ENCODE results near the gene VILL. TPM values are rescaled to one million over a fixed set of nuclear protein-coding genes. Genes with fewer than 3 reads are reported as not detected.

VILL gene
- total RNA-seq, 1 experiment from 2014 or later: 52.6 TPM

DNA sequence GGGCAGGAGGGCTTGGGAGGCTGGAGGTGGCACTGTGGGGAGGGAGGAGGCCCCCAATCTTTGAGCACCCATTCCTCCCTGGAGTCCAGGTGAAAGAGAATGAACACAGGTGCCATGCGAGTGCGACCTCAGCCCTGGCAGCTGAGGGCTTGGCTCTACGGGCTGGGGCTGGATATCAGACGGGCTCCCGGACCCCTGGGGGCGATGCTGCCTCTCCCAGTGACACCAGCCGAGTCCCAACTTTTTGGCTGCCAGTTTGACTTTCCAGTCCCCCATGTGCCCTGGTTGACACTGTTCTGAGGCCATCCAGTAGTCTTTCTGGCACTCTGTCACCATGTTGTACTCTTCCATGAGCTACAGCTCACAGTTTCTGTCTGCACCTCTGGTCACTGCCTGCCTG lies 1.2 kb downstream of the VILL start:
- no peak for TF ChIP-seq CTCF (IDR thresholded peaks at IDR 0.05; ENCODE audit: unreplicated experiment)
- Mint-ChIP-seq H3K9me3 (ENCODE audit: low read depth, unreplicated experiment) (no peaks in the 10 kb centered on the region), H3K36me3 (ENCODE audit: insufficient read depth, unreplicated experiment) (peaks cover 60% of the 10 kb centered on the region), H3K4me3 (ENCODE audit: low read depth, unreplicated experiment) (peak overlapping the region; percentile 87), H3K27me3 (ENCODE audit: unreplicated experiment) (no peaks in the 10 kb centered on the region), H3K4me1 (ENCODE audit: low read depth, unreplicated experiment) (peaks cover 79% of the 10 kb centered on the region), H3K27ac (ENCODE audit: unreplicated experiment) (peak overlapping the region; percentile 85)
- CTCF ChIA-PET: interaction anchor here (1.2 to 1.8 kb wide), 2 partner anchors 12 to 17 kb away, joined by 4 to 7 read pairs; no protein-coding TSS in a partner anchor
- DNase-seq: no peak
- intact Hi-C loops (cut with micrococcal nuclease; ENCODE audit: unreplicated experiment): no loop called here
- no TSS peak for BruUV-seq (replicated peaks)

DNA sequence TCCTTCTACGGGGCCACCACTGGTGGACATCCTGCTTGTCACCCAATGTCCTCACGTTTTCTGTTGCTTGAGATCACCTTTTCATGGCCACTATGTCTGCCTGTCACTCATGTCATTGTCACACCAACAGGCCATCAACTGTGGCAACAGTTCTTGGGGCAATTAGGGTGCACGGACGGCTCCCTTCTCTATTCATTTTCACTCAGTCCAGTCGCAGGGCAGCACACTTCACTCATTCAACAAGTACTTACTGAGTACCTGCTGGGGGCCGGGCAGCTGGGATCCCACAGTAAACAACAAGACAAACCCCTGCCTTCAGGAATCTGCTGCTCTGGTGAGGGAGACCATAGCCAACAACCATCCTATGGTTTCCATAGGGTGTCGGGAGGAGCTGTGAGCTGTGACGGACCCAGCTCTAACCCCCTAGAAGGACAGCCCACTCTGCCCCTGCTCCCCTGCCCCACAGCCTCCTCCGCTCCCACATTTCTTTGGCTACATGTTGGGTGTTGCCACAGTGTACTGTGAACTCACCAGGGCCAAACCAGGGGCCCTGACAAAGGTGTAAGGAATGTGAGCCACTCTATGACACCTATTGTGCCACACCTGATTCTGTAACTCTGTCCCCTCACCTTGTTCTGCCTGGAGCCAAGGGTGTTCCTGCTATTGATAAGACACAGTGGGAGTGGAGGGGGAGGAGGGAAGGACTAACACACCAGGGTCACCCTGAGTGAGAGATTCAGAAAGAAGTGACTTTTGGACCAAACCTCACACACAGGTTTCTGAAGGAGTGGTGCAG lies 1.9 kb downstream of the VILL start:
- DNase-seq: peak; percentile 77
- intact Hi-C loops (cut with micrococcal nuclease; ENCODE audit: unreplicated experiment): no loop called here
- peaks cover 59% of the 10 kb centered on the region for H3K36me3 Mint-ChIP-seq (ENCODE audit: insufficient read depth, unreplicated experiment)
- peaks cover 80% of the 10 kb centered on the region for H3K4me1 Mint-ChIP-seq (ENCODE audit: low read depth, unreplicated experiment)
- TSS peak; percentile 97 for BruUV-seq (replicated peaks)
- peak overlapping the region; percentile 85 for H3K27ac Mint-ChIP-seq (ENCODE audit: unreplicated experiment)
- no peak for TF ChIP-seq CTCF (IDR thresholded peaks at IDR 0.05; ENCODE audit: unreplicated experiment)
- CTCF ChIA-PET: interaction anchor here (1.2 kb wide), 1 partner anchor 18 kb away, joined by 7 read pairs; no protein-coding TSS in a partner anchor
- no peaks in the 10 kb centered on the region for H3K9me3 Mint-ChIP-seq (ENCODE audit: low read depth, unreplicated experiment)
- H3K4me3 Mint-ChIP-seq (ENCODE audit: low read depth, unreplicated experiment): peak overlapping the region; percentile 87
- H3K27me3 Mint-ChIP-seq (ENCODE audit: unreplicated experiment): no peaks in the 10 kb centered on the region

DNA sequence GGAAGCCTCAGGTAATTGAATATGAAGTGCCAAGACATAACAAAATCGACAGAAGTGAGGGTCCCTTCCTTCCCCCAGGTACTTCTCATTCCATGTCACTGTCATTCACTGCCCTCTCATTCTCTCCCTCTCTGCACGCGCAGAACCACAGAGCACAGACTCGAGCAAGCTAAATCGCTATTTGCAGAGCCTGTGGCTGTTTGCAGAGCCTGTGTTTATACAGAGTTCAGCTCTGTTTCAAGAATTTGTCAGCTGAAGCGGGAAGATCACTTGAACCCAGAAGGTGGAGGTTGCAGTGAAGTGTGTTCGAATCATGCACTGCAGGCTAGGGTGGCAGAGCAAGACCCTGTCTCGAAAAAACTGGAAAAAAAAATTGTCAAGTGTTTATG lies 2.5 kb downstream of the VILL start:
- DNase-seq: no peak
- Mint-ChIP-seq H3K4me3 (ENCODE audit: low read depth, unreplicated experiment) (peak overlapping the region; percentile 87), H3K36me3 (ENCODE audit: insufficient read depth, unreplicated experiment) (peaks cover 56% of the 10 kb centered on the region), H3K27me3 (ENCODE audit: unreplicated experiment) (no peaks in the 10 kb centered on the region), H3K9me3 (ENCODE audit: low read depth, unreplicated experiment) (no peaks in the 10 kb centered on the region), H3K4me1 (ENCODE audit: low read depth, unreplicated experiment) (peaks cover 75% of the 10 kb centered on the region), H3K27ac (ENCODE audit: unreplicated experiment) (peak overlapping the region; percentile 85)
- intact Hi-C loops (cut with micrococcal nuclease; ENCODE audit: unreplicated experiment): no loop called here
- CTCF ChIA-PET: interaction anchor here (1.2 kb wide), 1 partner anchor 18 kb away, joined by 7 read pairs; no protein-coding TSS in a partner anchor
- no peak for TF ChIP-seq CTCF (IDR thresholded peaks at IDR 0.05; ENCODE audit: unreplicated experiment)
- TSS peak; percentile 49 for BruUV-seq (replicated peaks)

DNA sequence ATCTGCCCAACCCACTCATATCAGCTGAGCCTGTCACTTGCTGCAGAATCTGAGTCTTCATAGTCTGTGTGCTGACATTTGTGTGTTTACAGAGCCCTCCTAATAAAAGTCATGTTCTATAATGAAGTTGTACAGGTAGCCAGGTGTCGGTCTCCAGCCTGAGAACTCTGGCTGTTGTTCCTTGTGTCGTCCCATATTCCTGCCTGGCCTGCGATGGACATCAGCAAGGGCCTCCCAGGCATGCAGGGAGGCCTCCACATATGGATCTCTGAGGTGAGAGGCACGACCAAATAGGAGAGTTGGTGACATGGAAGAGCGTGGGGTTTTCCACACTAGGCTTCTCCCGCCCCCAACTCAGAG lies 2.9 kb downstream of the VILL start:
- CTCF ChIA-PET: no interaction called here
- peak overlapping the region; percentile 87 for H3K4me3 Mint-ChIP-seq (ENCODE audit: low read depth, unreplicated experiment)
- intact Hi-C loops (cut with micrococcal nuclease; ENCODE audit: unreplicated experiment): no loop called here

More for the DNA sequence above, 2.9 kb downstream of the VILL start:
- Mint-ChIP-seq H3K27me3 (ENCODE audit: unreplicated experiment) (no peaks in the 10 kb centered on the region), H3K4me1 (ENCODE audit: low read depth, unreplicated experiment) (peaks cover 71% of the 10 kb centered on the region), H3K9me3 (ENCODE audit: low read depth, unreplicated experiment) (no peaks in the 10 kb centered on the region), H3K36me3 (ENCODE audit: insufficient read depth, unreplicated experiment) (peaks cover 58% of the 10 kb centered on the region), H3K27ac (ENCODE audit: unreplicated experiment) (peak overlapping the region; percentile 85)
- no TSS peak for BruUV-seq (replicated peaks)
- no peak for TF ChIP-seq CTCF (IDR thresholded peaks at IDR 0.05; ENCODE audit: unreplicated experiment)
- DNase-seq: no peak
